ENCODE measurements around the gene PCDHGB4.
"Not testable (repeated sequence)": the region's sequence is repeated elsewhere in the genome, so short reads cannot be mapped to it uniquely, and the experiment has no call there.

The PCDHGB4 gene

DNA sequence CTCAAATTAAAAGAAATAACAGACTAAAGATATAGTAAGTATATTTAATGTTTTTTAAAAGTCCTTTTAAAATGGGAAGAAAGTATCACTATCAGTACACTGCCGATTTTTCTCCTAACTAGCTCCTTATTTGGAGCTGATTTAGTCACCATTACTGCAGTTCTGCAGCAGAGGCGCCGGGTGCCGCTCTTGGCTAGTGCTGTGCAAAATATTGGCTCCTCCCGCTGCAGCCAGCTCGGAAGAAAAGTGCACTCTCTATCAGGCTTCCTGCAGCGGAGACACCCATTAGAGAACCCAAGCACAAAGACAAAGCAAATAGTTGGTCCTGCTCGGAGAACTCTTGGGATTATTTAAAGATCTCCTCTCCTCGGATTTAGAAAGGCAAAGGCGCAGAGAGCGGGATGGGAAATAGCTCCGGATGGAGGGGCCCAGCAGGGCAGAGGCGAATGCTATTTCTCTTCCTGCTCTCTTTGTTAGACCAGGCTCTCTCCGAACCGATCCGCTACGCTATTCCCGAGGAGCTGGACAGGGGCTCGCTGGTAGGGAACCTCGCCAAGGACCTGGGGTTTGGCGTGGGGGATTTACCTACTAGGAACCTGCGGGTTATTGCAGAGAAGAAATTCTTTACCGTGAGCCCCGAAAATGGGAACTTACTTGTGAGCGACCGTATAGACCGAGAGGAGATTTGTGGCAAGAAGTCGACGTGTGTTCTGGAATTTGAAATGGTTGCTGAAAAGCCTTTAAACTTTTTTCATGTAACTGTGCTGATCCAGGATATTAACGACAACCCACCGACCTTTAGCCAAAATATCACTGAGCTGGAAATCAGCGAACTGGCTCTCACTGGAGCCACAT is 17.3 kb upstream of the PCDHGB4 start, which contains the start of gene PCDHGB3:
Gene PCDHGB3, plus strand, starts transcription at position 249 of the 855 bp plus-strand sequence. Its CDS starts 153 bp downstream, at position 402.
- peak; percentile 36 for DNase-seq

DNA sequence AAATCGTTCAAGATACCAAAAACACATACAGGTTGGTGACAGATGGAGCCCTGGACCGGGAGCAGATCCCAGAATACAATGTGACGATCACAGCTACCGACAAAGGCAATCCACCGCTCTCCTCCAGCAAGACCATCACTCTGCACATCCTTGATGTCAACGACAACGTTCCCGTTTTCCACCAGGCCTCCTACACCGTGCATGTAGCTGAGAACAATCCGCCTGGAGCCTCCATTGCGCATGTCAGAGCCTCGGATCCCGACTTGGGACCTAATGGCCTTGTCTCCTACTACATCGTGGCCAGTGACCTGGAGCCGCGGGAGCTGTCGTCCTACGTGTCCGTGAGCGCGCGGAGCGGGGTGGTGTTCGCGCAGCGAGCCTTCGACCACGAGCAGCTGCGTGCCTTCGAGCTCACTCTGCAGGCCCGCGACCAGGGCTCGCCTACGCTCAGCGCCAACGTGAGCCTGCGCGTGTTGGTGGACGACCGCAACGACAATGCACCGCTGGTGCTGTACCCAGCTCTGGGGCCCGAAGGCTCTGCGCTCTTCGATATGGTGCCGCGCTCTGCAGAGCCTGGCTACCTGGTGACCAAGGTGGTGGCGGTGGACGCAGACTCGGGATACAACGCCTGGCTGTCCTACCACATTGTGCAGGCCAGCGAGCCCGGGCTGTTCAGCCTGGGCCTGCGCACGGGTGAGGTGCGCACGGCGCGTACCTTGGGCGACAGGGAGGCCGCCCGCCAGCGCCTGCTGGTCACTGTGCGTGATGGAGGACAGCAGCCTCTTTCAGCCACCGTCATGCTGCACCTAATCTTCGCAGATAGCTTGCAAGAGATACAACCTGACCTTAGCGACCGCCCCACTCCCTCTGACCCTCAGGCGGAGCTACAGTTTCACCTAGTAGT is 15.7 kb upstream of the PCDHGB4 start:
- no peak for DNase-seq

DNA sequence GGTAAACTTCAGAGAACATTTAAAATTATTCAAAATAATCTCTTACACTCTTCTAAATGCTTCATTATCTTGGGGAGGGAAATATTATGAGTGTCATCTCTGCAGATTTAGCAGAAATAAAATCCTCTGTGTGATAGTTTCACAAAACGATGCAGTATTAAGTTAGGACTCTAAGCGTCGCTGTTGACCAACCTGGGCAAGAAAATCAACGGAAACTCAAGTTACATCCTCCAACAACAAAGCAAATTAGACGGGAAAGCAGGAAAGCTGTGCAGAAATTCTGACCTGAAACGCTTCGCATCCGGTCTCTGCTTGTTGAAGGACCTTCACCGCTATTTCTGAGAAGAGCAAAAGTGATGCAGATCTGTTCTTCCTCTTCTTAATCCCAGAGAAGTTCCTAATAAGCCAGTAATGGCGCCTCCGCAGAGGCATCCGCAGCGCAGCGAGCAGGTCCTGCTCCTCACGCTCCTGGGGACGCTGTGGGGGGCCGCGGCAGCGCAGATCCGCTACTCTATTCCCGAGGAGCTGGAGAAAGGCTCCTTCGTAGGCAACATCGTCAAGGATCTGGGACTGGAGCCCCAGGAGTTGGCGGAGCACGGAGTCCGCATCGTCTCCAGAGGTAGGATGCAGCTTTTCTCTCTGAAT is 13.7 kb upstream of the PCDHGB4 start, which contains the start of gene PCDHGA6:
Gene PCDHGA6, plus strand, starts transcription at position 219 of the 645 bp plus-strand sequence. Its CDS starts 193 bp downstream, at position 412.
- DNase-seq, result no peak

DNA sequence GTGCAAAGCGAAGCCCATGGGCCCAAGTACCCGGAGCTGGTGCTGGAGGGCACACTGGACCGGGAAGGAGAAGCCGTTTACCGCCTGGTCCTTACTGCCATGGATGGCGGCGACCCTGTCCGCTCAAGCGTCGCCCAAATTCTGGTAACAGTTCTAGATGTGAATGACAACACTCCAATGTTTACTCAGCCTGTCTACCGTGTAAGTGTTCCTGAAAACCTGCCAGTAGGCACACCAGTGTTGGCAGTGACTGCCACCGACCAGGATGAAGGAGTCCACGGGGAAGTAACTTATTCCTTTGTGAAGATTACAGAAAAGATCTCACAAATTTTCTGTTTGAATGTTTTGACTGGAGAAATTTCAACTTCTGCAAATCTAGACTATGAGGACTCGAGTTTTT is 12.9 kb upstream of the PCDHGB4 start:
- DNase-seq, result no peak

DNA sequence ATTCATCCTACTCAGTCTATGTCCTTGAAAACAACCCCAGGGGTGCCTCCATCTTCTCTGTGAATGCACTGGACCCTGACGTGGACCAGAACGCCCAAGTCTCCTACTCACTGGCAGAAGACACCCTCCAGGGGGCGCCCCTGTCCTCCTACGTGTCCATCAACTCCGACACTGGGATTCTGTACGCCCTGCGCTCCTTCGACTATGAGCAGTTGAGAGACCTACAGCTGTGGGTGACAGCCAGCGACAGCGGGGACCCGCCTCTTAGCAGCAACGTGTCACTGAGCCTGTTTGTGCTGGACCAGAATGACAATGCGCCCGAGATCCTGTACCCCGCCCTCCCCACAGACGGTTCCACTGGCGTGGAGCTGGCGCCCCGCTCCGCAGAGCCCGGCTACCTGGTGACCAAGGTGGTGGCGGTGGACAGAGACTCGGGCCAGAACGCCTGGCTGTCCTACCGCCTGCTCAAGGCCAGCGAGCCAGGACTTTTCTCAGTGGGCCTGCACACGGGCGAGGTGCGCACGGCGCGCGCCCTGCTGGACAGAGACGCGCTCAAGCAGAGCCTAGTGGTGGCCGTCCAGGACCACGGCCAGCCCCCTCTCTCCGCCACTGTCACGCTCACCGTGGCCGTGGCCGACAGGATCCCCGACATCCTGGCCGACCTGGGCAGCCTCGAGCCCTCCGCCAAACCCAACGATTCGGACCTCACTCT is 11.9 kb upstream of the PCDHGB4 start:
- DNase-seq, result not testable (repeated sequence)

DNA sequence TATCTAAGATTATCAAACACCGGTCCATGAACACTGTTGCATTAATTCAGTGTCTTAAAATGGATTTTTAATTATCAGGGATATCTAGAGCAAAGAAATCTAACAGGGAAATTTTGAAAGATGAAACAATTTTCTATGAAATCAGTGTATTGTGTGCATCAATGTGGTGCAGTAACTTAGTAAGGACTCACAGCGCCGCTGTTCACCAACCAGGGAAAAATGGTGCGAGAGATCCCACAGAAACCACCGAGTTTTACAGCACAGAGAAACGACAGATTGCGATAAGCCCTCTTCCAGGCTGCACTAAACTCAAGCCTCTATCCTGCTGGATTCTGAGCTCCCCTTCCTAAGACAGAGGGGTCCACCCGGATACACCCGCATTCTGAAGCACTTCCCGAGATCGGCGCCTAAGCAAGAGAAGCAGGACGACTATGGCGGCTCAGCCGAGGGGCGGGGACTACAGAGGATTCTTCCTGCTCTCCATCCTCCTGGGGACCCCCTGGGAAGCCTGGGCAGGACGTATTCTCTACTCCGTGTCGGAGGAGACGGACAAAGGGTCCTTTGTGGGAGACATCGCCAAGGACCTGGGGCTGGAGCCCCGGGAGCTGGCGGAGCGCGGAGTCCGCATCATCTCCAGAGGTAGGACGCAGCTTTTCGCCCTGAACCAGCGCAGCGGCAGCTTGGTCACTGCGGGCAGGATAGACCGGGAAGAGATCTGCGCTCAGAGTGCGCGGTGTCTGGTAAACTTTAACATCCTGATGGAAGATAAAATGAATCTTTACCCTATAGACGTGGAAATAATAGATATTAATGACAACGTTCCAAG is 4.8 kb upstream of the PCDHGB4 start, which contains the start of gene PCDHGA7:
Gene PCDHGA7, plus strand, starts transcription at position 274 of the 826 bp plus-strand sequence. Its CDS starts 158 bp downstream, at position 432.
- no peak for DNase-seq

DNA sequence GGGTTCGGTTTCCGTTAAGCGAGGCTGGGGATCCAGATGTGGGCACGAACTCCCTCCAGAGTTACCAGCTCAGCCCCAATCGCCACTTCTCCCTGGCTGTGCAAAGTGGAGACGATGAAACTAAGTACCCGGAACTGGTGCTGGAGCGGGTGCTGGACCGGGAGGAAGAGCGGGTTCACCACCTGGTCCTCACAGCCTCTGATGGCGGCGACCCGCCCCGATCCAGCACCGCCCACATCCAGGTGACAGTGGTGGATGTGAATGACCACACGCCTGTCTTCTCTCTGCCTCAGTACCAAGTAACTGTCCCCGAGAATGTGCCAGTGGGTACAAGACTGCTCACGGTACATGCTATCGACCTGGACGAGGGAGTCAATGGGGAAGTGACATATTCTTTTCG is 4.2 kb upstream of the PCDHGB4 start:
- no peak for DNase-seq

DNA sequence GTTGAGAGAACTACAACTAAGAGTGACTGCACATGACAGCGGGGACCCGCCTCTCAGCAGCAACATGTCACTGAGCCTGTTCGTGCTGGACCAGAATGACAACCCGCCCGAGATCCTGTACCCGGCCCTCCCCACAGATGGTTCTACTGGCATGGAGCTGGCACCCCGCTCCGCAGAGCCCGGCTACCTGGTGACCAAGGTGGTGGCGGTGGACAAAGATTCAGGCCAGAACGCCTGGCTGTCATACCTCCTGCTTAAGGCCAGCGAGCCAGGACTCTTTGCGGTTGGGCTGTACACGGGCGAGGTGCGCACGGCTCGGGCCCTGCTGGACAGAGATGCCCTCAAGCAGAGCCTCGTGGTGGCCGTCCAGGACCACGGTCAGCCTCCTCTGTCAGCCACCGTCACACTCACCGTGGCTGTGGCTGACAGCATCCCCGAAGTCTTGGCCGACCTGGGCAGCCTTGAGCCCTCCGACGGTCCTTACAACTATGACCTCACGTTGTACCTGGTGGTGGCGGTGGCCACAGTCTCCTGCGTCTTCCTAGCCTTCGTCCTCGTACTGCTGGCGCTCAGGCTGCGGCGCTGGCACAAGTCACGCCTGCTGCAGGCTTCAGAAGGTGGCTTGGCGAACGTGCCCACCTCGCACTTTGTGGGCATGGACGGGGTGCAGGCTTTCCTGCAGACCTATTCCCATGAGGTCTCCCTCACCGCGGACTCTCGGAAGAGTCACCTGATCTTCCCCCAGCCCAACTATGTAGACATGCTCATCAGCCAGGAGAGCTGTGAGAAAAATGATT is 2.8 kb upstream of the PCDHGB4 start:
- DNase-seq, result no peak

DNA sequence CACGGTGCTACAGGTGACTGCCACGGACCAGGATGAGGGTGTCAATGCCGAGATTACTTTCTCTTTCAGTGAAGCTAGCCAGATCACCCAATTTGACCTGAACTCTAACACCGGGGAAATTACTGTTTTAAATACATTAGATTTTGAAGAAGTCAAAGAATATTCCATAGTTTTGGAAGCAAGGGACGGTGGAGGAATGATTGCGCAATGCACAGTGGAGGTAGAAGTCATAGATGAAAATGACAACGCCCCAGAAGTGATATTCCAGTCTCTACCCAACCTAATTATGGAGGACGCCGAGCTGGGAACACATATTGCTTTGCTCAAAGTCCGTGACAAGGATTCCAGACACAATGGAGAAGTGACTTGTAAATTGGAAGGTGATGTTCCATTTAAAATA is 1.2 kb downstream of the PCDHGB4 start:
- no peak for DNase-seq

DNA sequence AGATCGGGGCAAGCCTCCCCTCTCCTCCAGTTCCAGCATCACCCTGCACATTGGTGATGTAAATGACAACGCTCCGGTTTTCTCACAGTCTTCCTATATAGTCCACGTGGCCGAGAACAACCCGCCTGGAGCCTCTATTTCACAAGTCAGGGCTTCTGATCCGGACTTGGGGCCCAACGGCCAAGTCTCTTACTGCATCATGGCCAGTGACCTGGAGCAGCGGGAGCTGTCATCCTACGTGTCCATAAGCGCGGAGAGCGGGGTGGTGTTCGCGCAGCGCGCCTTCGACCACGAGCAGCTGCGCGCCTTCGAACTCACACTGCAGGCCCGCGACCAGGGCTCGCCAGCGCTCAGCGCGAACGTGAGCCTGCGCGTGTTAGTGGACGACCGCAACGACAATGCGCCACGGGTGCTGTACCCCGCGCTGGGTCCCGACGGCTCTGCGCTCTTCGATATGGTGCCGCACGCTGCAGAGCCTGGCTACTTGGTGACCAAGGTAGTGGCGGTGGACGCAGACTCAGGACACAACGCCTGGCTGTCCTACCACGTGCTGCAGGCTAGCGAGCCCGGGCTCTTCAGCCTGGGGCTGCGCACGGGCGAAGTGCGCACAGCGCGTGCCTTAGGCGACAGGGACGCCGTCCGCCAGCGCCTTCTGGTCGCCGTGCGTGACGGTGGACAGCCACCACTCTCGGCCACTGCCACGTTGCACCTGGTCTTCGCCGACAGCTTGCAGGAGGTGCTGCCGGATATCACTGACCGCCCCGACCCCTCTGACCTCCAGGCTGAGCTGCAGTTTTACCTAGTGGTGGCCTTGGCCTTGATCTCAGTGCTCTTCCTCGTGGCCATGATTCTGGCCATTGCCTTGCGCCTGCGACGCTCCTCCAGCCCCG is 1.9 kb downstream of the PCDHGB4 start:
- DNase-seq, result no peak

DNA sequence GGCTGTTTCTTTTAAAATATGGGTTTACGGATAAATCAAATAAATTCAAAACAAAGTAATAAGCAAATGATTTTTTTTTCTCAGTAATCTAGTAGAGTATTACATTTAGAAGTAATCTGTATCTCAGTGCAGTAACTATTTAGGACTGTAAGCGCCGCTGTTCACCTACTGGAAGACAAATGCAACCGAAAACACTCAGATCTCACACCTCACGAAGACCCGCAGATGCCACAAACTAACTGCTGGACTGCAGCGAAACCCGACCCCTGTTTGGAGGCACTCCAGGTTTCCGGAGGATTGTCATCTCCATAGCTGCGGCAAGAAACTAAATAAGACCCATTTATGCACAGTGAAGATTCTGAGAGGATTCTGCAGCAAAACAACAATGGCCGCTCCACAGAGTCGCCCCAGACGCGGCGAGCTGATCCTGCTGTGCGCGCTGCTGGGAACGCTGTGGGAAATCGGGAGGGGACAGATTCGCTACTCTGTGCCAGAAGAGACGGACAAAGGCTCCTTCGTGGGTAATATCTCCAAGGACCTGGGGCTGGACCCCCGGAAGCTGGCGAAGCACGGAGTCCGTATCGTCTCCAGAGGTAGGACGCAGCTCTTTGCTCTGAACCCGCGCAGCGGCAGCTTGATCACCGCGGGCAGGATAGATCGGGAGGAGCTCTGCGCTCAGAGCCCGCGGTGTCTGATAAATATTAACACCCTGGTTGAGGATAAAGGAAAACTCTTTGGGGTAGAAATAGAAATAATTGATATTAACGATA is 5.1 kb downstream of the PCDHGB4 start, which contains the start of gene PCDHGA8:
Gene PCDHGA8, plus strand, starts transcription at position 205 of the 770 bp plus-strand sequence. Its CDS starts 181 bp downstream, at position 386.
- no peak for DNase-seq

DNA sequence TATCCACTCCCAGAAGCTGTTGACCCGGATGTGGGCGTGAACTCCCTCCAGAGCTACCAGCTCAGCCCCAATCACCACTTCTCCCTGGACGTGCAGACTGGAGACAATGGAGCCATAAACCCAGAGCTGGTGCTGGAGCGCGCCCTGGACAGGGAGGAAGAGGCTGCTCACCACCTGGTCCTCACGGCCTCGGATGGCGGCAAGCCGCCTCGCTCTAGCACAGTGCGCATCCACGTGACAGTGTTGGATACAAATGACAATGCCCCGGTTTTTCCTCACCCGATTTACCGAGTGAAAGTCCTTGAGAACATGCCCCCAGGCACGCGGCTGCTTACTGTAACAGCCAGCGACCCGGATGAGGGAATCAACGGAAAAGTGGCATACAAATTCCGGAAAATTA is 5.8 kb downstream of the PCDHGB4 start:
- DNase-seq, result no peak

DNA sequence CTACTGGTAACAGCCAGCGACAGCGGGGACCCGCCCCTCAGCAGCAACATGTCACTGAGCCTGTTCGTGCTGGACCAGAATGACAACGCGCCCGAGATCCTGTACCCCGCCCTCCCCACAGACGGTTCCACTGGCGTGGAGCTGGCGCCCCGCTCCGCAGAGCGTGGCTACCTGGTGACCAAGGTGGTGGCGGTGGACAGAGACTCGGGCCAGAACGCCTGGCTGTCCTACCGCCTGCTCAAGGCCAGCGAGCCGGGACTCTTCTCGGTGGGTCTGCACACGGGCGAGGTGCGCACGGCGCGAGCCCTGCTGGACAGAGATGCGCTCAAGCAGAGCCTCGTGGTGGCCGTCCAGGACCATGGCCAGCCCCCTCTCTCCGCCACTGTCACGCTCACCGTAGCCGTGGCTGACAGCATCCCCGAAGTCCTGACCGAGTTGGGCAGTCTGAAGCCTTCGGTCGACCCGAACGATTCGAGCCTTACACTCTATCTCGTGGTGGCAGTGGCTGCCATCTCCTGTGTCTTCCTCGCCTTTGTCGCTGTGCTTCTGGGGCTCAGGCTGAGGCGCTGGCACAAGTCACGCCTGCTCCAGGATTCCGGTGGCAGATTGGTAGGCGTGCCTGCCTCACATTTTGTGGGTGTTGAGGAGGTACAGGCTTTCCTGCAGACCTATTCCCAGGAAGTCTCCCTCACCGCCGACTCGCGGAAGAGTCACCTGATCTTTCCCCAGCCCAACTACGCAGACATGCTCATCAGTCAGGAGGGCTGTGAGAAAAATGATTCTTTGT is 7.1 kb downstream of the PCDHGB4 start:
- not testable (repeated sequence) for DNase-seq

DNA sequence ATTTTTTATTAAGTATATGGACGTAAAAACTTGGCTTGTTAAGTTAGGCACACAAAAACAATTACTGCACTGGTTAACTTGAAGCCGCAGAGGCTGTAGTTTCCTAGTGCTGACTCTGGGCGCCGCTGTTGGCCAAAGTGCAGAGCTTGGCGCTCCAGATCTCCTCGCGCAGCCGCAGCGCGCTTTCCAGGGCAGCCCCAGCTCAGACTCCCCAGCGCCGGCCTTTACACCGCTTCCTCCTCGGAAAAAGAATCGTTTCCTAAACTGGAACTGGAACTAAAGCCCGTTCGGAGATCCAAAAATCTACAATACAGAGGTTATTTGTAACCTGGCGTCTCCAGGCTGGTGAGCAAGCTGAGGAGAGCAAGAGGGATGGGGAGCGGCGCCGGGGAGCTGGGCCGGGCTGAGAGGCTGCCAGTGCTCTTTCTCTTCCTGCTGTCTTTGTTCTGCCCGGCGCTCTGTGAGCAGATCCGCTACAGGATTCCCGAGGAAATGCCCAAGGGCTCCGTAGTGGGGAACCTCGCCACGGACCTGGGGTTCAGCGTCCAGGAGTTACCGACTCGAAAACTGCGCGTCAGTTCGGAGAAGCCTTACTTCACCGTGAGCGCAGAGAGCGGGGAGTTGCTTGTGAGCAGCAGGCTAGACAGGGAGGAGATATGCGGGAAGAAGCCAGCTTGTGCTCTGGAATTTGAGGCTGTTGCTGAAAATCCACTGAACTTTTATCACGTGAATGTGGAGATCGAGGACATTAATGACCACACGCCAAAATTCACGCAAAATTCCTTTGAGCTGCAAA is 10.5 kb downstream of the PCDHGB4 start, which contains the start of gene PCDHGB5:
Gene PCDHGB5, plus strand, starts transcription at position 192 of the 796 bp plus-strand sequence. Its CDS starts 181 bp downstream, at position 373.
- DNase-seq, result peak; percentile 25

DNA sequence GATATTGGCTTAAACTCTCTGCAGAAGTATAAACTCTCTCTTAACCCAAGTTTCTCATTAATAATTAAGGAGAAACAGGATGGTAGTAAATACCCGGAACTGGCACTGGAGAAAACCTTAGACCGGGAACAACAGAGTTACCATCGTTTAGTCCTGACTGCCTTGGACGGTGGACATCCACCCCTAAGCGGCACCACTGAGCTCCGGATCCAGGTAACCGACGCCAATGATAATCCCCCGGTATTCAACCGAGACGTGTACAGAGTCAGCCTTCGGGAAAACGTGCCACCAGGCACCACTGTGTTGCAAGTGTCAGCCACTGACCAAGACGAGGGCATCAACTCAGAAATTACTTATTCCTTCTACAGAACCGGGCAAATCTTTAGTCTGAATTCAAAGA is 11.1 kb downstream of the PCDHGB4 start:
- no peak for DNase-seq

DNA sequence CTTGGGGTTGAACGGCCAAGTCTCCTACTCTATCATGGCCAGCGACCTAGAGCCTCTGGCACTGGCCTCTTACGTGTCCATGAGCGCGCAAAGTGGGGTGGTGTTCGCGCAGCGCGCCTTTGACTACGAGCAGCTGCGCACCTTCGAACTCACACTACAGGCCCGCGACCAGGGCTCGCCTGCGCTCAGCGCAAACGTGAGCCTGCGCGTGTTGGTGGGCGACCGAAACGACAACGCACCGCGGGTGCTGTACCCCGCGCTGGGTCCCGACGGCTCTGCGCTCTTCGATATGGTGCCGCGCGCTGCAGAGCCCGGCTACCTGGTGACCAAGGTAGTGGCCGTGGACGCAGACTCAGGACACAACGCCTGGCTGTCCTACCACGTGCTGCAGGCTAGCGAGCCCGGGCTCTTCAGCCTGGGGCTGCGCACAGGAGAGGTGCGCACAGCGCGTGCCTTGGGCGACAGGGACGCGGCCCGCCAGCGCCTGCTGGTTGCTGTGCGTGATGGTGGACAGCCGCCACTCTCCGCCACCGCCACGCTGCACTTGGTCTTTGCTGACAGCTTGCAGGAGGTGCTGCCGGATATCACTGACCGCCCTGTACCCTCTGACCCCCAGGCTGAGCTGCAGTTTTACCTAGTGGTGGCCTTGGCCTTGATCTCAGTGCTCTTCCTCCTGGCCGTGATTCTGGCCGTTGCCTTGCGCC is 12.2 kb downstream of the PCDHGB4 start:
- DNase-seq, result no peak

All from activated CD4-positive, alpha-beta T cell treated with anti-CD3 and anti-CD28 coated beads, Interleukin-2, amount 50 U/mL, for 1 hour (primary cell).